Measurements from ENCODE around the gene DPEP1.
"Not testable (repeated sequence)": the region's sequence is repeated elsewhere in the genome, so short reads cannot be mapped to it uniquely, and the experiment has no call there.

The DPEP1 gene

DNA sequence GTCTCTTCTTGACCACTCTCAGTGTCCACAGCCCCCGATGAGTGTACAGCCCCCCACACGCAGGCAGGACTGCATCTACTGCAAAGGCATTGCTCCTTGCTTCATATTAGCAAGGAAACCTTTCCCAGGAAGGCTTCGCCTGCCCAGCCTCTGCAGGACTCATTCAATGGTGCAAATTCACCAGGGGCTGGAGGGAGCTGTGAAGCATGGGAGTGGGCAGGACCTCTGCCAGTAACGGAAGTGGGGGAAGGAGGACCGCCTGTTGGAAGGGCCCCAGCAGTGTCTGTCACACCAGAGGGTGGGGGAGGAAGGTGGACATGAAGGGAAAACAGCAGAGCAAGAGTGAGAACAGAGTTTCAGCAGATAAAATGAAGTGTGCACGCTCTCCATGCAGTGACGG lies 46.7 kb downstream of the DPEP1 start:
- H3K4me3 ChIP-seq (ENCODE audit: low read depth, low read length): no peak overlapping the region
- no peak for TF ChIP-seq CTCF (IDR thresholded peaks at IDR 0.05; ENCODE audit: low read depth, low read length)

DNA sequence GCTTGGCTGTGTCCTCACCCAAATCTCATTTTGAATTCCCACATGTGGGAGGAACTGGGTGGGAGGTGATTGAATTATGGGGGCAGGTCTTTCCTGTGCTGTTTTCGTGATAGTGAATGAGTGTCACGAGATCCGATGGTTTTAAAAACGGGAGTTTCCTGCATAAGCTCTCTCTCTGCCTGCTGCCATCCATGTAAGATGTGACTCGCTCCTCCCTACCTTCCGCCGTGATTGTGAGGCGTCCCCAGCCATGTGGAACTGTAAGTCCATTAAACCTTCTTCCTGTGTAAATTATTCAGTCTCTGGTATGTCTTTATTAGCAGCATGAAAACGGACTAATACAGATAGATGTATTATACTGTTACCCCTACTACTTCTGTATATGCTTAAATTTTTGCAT lies 47.8 kb downstream of the DPEP1 start:
- H3K4me3 ChIP-seq (ENCODE audit: low read depth, low read length): no peak overlapping the region
- no peak for TF ChIP-seq CTCF (IDR thresholded peaks at IDR 0.05; ENCODE audit: low read depth, low read length)

- H3K4me3 ChIP-seq (ENCODE audit: low read depth, low read length): not testable (repeated sequence)
Measured at GRCh38 chr16:89664238-89664637, 50.8 kb downstream of the DPEP1 start.

DNA sequence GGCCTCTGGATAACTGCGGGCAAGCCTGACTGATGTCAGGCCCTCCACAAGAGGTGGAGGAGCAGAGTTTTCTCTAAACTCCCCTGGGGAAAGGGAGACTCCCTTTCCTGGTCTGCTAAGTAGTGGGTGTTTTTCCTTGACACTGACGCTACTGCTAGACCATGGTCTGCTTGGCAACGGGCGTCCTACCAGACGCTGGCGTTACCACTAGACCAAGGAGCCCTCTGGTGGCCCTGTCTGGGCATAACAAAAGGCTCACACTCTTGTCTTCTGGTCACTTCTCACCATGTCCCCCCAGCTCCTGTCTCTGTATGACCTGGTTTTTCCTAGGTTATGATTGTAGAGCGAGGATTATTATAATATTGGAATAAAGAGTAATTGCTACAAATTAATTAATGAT lies 53.6 kb downstream of the DPEP1 start:
- not testable (repeated sequence) for H3K4me3 ChIP-seq (ENCODE audit: low read depth, low read length)
- TF ChIP-seq CTCF (IDR thresholded peaks at IDR 0.05; ENCODE audit: low read depth, low read length): peak; percentile 24; the same call in 1 of the 2 replicates

GRCh38 chr16:89667633-89668032 lies 54.2 kb downstream of the DPEP1 start:
- no peak for TF ChIP-seq CTCF (IDR thresholded peaks at IDR 0.05; ENCODE audit: low read depth, low read length)

DNA sequence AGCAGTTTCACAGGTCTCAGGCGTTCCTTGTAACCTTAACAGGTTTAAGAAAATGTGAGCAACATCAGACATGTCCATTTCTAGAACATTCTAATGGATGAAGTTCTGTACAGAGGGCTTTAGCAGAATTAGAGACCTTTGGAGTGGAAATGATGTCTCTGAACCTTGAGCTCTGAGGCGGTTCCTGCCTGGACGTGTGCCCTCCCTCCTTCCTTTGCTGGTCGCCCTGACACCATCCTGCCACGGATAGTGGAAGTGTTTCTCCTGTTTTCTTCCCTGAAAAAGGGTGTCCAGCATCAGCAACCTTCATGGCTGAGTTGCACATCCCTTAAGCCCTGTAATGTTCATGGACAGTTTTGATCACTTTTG lies 55.3 kb downstream of the DPEP1 start:
- no peak overlapping the region for H3K4me3 ChIP-seq (ENCODE audit: low read depth, low read length)
- TF ChIP-seq CTCF (IDR thresholded peaks at IDR 0.05; ENCODE audit: low read depth, low read length): no peak

More at GRCh38 chr16:89667633-89668032, 54.2 kb downstream of the DPEP1 start:
- no peak overlapping the region for H3K4me3 ChIP-seq (ENCODE audit: low read depth, low read length)

DNA sequence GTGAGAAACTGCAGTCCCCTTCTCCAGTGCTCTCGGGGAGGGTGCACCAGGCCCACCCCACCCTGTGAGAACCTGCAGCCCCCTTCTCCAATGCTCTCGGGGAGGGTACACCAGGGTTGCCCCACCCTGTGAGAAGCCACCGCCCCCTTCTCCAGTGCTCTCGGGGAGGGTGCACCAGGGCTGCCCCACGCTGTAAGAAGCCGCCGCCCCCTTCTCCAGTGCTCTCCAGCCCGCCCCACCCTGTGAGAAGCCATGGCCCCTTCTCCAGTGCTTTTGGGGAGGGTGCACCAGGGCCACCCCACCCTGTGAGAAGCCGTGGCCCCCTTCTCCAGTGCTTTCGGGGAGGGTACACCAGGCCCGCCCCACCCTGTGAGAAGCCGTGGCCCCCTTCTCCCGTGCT lies 56.3 kb downstream of the DPEP1 start:
- no peak for TF ChIP-seq CTCF (IDR thresholded peaks at IDR 0.05; ENCODE audit: low read depth, low read length)

More for the DNA sequence above, 56.3 kb downstream of the DPEP1 start:
- H3K4me3 ChIP-seq (ENCODE audit: low read depth, low read length): no peak overlapping the region

Measured in WI38 (cell line).